IMR-90 (cell line): ENCODE data around the gene PLA2G4F.

Experiments
- MXI1 ChIP-seq: IDR thresholded peaks from 2 replicates; pipeline ENCODE4 v1.6.1; 2012; ENCODE audit warnings: low read depth, mild to moderate bottlenecking, low read length, moderate library complexity, borderline replicate concordance
- POLR2A ChIP-seq: IDR thresholded peaks from 2 replicates; pipeline ENCODE4 v1.6.1; 2012; ENCODE audit warnings: mild to moderate bottlenecking, low read depth, low read length
- TF ChIP-seq, protein P1 (sequence below): conservative IDR thresholded peaks from 2 replicates; pipeline ENCODE4 v1.5.1; 2012; ENCODE audit warnings: mild to moderate bottlenecking, low read depth, low read length, improper control_type of control experiment

DNA sequence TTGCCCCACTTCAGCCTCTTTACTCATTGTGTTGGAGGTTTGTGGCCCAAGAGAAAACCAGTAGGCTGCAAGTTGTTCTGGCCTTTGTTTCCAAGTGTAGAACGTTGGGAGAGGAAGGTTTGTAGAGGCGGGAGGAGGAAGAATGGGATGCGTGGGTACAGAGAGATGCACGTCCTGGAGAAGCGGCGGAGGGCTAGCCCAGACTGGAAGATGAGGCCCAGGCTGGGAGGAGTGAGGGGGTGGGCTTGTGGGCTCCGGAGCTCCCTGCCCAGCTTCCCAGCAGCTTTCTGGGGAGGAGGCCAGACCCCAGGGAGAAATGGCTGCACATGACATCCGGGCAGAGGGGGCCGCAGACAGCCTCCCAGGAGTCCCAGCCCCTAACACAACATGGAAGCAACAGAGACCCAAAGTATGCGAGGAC, 5.3 kb downstream of the PLA2G4F start:
- TF ChIP-seq POLR2A = no peak
- TF ChIP-seq MXI1 = no peak
- TF ChIP-seq, protein P1, sequence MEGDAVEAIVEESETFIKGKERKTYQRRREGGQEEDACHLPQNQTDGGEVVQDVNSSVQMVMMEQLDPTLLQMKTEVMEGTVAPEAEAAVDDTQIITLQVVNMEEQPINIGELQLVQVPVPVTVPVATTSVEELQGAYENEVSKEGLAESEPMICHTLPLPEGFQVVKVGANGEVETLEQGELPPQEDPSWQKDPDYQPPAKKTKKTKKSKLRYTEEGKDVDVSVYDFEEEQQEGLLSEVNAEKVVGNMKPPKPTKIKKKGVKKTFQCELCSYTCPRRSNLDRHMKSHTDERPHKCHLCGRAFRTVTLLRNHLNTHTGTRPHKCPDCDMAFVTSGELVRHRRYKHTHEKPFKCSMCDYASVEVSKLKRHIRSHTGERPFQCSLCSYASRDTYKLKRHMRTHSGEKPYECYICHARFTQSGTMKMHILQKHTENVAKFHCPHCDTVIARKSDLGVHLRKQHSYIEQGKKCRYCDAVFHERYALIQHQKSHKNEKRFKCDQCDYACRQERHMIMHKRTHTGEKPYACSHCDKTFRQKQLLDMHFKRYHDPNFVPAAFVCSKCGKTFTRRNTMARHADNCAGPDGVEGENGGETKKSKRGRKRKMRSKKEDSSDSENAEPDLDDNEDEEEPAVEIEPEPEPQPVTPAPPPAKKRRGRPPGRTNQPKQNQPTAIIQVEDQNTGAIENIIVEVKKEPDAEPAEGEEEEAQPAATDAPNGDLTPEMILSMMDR = no peak
